Esophagus squamous epithelium (tissue), 4 donors: ENCODE data around the gene WDR48.

Source experiments
- POLR2A ChIP-seq, 4 donors: fragments of 450-650 bp; IDR thresholded peaks; one replicate each; pipeline ENCODE4 v1.6.1; 2017; ENCODE audit warnings: antibody characterized with exemption in 4 of 4, mild to moderate bottlenecking in 4 of 4, moderate library complexity in 3 of 4
- TF ChIP-seq, protein P1 (sequence below), 6 experiments: fragments of 450-650 bp in 4 of 6; fragments of 200-600 bp in 2 of 6; sonication (generic) in 2 of 6; IDR thresholded peaks; one replicate each; pipeline ENCODE4 v1.5.1; 2016 to 2019; ENCODE audit warnings: antibody characterized with exemption in 6 of 6, mild to moderate bottlenecking in 4 of 6, moderate library complexity in 4 of 6

DNA sequence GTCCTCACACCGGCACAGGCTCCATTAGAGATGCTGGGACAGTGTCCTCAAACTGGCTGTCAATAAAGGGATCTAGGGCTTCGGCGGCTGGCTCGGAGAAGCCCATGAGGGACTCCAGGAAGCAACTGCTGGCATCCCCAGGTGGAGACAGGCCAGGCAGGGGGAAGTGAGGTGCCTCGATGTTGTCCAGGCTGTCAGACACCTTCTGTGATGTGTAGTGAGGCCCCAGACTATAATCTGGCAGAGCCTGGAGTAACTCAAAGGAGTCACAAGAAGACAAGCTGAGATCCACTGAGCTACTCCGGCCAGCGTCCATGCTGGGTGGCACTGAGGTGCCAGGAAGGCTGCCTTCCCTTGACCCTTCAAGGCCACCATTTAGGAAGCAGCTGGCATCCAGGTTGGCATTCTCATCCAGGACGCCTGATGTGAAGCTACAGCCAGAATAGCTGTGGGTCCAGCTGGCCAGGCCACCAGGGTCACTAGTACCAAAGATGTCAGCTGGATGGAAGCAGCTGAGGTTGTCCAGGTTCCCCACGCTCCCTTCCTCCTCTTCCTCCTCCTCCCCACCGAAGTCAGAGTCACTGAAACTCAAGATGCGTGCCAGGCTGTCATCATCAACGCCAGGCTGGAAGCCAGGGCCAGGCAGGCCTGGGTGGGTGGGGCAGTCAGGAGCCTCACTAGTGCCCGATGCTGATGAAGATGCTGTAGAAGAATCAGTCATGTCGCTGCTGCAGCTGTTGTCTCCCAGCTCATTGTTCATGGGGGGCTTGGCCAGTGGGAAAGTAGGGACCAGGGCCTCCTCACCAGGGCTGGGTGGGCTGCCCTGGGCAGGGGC is 91.5 kb downstream of the WDR48 start:
- no peak for TF ChIP-seq POLR2A (IDR thresholded peaks at IDR 0.05)
- TF ChIP-seq, protein P1, sequence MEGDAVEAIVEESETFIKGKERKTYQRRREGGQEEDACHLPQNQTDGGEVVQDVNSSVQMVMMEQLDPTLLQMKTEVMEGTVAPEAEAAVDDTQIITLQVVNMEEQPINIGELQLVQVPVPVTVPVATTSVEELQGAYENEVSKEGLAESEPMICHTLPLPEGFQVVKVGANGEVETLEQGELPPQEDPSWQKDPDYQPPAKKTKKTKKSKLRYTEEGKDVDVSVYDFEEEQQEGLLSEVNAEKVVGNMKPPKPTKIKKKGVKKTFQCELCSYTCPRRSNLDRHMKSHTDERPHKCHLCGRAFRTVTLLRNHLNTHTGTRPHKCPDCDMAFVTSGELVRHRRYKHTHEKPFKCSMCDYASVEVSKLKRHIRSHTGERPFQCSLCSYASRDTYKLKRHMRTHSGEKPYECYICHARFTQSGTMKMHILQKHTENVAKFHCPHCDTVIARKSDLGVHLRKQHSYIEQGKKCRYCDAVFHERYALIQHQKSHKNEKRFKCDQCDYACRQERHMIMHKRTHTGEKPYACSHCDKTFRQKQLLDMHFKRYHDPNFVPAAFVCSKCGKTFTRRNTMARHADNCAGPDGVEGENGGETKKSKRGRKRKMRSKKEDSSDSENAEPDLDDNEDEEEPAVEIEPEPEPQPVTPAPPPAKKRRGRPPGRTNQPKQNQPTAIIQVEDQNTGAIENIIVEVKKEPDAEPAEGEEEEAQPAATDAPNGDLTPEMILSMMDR (IDR thresholded peaks at IDR 0.05): no peak
